Neural progenitor cell (in vitro differentiated cells): Measurements from ENCODE around the gene IFNAR2. TPM values are rescaled to one million over a fixed set of nuclear protein-coding genes. Genes with fewer than 3 reads are reported as not detected.

ENCODE experiments used
- DNase-seq: peaks from one replicate; pipeline ENCODE4 v3.0.0-alpha.2; 2016; ENCODE audit warnings: low spot score
- H2AFZ ChIP-seq: fragments of 200-600 bp; sonication (generic); replicated peaks from 2 replicates; pipeline ENCODE4 v1.6.1; 2016; ENCODE audit warnings: antibody characterized with exemption
- H3F3A ChIP-seq: fragments of 200-600 bp; sonication (generic); 2 replicates; pipeline ENCODE4 v1.6.1; 2016; ENCODE audit warnings: antibody characterized with exemption, low read depth
- H3K27ac ChIP-seq: fragments of 200-600 bp; sonication (generic); 2 replicates; pipeline ENCODE4 v1.5.1; 2016; ENCODE audit warnings: mild to moderate bottlenecking
- H3K27me3 ChIP-seq: fragments of 200-600 bp; sonication (generic); 2 replicates; pipeline ENCODE4 v1.6.1; 2016; ENCODE audit warnings: mild to moderate bottlenecking, moderate library complexity
- H3K36me3 ChIP-seq: fragments of 200-600 bp; sonication (generic); 2 replicates; pipeline ENCODE4 v1.5.1; 2016
- H3K4me1 ChIP-seq: fragments of 200-600 bp; sonication (generic); 2 replicates; pipeline ENCODE4 v1.6.1; 2016; ENCODE audit warnings: mixed run types
- H3K4me2 ChIP-seq: fragments of 200-600 bp; sonication (generic); 2 replicates; pipeline ENCODE4 v1.6.1; 2016
- H3K4me3 ChIP-seq: fragments of 200-600 bp; sonication (generic); 2 replicates; pipeline ENCODE4 v1.5.1; 2016
- H3K79me2 ChIP-seq: fragments of 200-600 bp; sonication (generic); 2 replicates; pipeline ENCODE4 v1.6.1; 2016; ENCODE audit warnings: low read depth
- H3K9ac ChIP-seq: fragments of 200-600 bp; sonication (generic); 2 replicates; pipeline ENCODE4 v1.6.1; 2016
- H3K9me3 ChIP-seq: fragments of 200-600 bp; sonication (generic); 2 replicates; pipeline ENCODE4 v1.5.1; 2016; ENCODE audit warnings: low read depth
- H4K20me1 ChIP-seq: fragments of 200-600 bp; sonication (generic); 2 replicates; pipeline ENCODE4 v1.6.1; 2016; ENCODE audit warnings: low read depth
- H3K27ac Mint-ChIP-seq: 3 replicates; pipeline ENCODE4 v1.8.0; 2021; ENCODE audit warnings: mixed read lengths
- H3K27me3 Mint-ChIP-seq: 2 replicates; pipeline ENCODE4 v1.8.0; 2022; ENCODE audit warnings: low read depth, mild to moderate bottlenecking, inconsistent platforms, moderate library complexity, mixed read lengths; ENCODE audit not compliant: insufficient read depth
- H3K36me3 Mint-ChIP-seq: 3 replicates; pipeline ENCODE4 v1.8.0; 2021; ENCODE audit warnings: mixed read lengths
- H3K4me1 Mint-ChIP-seq: 3 replicates; pipeline ENCODE4 v1.8.0; 2021; ENCODE audit warnings: mixed read lengths
- H3K4me3 Mint-ChIP-seq: 3 replicates; pipeline ENCODE4 v1.8.0; 2021; ENCODE audit warnings: mild to moderate bottlenecking, moderate library complexity, mixed read lengths
- H3K9me3 Mint-ChIP-seq: 3 replicates; pipeline ENCODE4 v1.8.0; 2020; ENCODE audit warnings: mixed read lengths
- CTCF ChIP-seq: fragments of 200-600 bp; sonication (generic); IDR thresholded peaks from 2 replicates; pipeline ENCODE4 v1.5.1; 2017; ENCODE audit warnings: antibody characterized with exemption, mild to moderate bottlenecking
- EZH2 ChIP-seq: fragments of 200-600 bp; sonication (generic); IDR thresholded peaks from 2 replicates; pipeline ENCODE4 v1.6.1; 2017; ENCODE audit warnings: antibody characterized with exemption, mild to moderate bottlenecking, moderate library complexity
- EZH2phosphoT487 ChIP-seq: fragments of 200-600 bp; sonication (generic); IDR thresholded peaks from 2 replicates; pipeline ENCODE4 v1.6.1; 2017; ENCODE audit warnings: antibody characterized with exemption
- total RNA-seq: library from RNA; depleted of rRNA; stranded (reverse); fragments of >200 nt; gene quantifications from 2 replicates; pipeline ENCODE4 v1.2.3, GENCODE V29; 2015; ENCODE audit warnings: low replicate concordance

The IFNAR2 gene
- total RNA-seq, 1 donor from 2014 or later, result 15.8 TPM

GRCh38 chr21:33231526-33231925, 1.8 kb downstream of the IFNAR2 start:
- H4K20me1 ChIP-seq, result peaks cover 28% of the 10 kb centered on the region
- Mint-ChIP-seq H3K36me3 (peaks cover 20% of the 10 kb centered on the region), H3K4me3 (peak overlapping the region; percentile 92), H3K9me3 (peaks cover 12% of the 10 kb centered on the region), H3K4me1 (peaks cover 19% of the 10 kb centered on the region), H3K27ac (no peak overlapping the region), H3K27me3 (peaks cover 12% of the 10 kb centered on the region)
- H3K4me1 ChIP-seq, result peaks cover 12% of the 10 kb centered on the region
- H3K27ac ChIP-seq, result no peak overlapping the region
- peak overlapping the region; percentile 92 for H3K4me3 ChIP-seq
- DNase-seq, result no peak
- TF ChIP-seq EZH2phosphoT487, result no peak
- TF ChIP-seq CTCF, result no peak
- TF ChIP-seq EZH2, result no peak
- peaks cover 10% of the 10 kb centered on the region for H3K27me3 ChIP-seq
- no peaks in the 10 kb centered on the region for H3K9me3 ChIP-seq
- peaks cover 13% of the 10 kb centered on the region for H3F3A ChIP-seq
- H3K4me2 ChIP-seq, result peak overlapping the region; percentile 81
- no peaks in the 10 kb centered on the region for H3K36me3 ChIP-seq
- no peak overlapping the region for H2AFZ ChIP-seq
- no peak overlapping the region for H3K9ac ChIP-seq
- H3K79me2 ChIP-seq, result peaks cover 42% of the 10 kb centered on the region

GRCh38 chr21:33232291-33233034, 2.7 kb downstream of the IFNAR2 start:
- peaks cover 19% of the 10 kb centered on the region for H3K4me1 Mint-ChIP-seq
- H3K9me3 Mint-ChIP-seq, result peaks cover 18% of the 10 kb centered on the region
- peak overlapping the region; percentile 81 for H3K4me2 ChIP-seq
- no peak overlapping the region for H3K9ac ChIP-seq
- peaks cover 12% of the 10 kb centered on the region for H3K4me1 ChIP-seq
- H3K36me3 Mint-ChIP-seq, result peaks cover 27% of the 10 kb centered on the region
- H4K20me1 ChIP-seq, result peaks cover 28% of the 10 kb centered on the region
- no peak overlapping the region for H3K27ac ChIP-seq
- peaks cover 10% of the 10 kb centered on the region for H3K27me3 ChIP-seq
- H3K9me3 ChIP-seq, result no peaks in the 10 kb centered on the region
- H3F3A ChIP-seq, result peaks cover 13% of the 10 kb centered on the region
- no peak for TF ChIP-seq EZH2phosphoT487
- peaks cover 42% of the 10 kb centered on the region for H3K79me2 ChIP-seq
- no peak overlapping the region for H2AFZ ChIP-seq
- H3K4me3 Mint-ChIP-seq, result no peak overlapping the region
- H3K27ac Mint-ChIP-seq, result no peak overlapping the region
- no peak for DNase-seq
- peaks cover 9% of the 10 kb centered on the region for H3K27me3 Mint-ChIP-seq
- H3K4me3 ChIP-seq, result no peak overlapping the region
- no peaks in the 10 kb centered on the region for H3K36me3 ChIP-seq

DNA sequence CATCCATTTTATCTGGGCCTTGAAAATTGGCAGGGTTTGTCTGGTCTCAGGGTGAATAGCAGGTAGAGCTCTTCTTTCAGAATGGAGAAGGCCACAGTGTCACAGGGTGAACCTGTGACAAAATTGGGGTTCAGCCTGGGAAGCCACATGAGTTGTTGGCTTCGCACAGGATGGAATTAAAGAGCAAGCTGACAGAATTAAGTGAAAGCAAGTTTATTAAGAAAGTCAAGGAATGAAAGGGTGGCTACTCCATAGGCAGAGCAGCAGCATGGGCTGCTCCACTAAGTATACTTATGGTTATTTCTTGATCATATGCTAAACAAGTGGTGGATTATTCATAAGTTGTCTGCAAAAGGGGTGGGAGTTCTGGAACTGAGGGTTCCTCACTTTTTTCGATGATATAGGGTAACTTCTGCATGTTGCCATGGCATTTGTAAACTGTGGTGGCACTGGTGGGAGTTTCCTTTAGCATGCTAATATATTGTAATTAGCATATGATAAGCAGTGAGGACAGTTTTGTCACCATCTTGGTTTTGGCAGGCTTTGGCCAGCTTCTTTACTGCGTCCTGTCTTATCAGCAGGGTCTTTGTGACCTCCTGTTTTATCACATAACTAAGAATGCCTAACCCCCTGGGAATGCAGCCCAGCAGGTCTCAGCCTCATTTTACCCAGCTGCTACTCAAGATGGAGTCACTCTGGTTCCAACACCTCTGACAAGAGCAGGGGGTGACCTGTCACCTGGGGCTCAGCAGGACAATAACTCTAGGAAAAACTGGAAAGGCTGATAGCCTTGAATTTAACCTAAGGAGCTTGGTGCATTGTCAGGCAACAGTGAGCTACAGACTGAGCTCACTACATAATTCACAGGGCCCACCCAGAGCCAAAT, 5.1 kb downstream of the IFNAR2 start:
- Histone ChIP-seq H3K4me2 (no peak overlapping the region), H3K79me2 (peaks cover 42% of the 10 kb centered on the region), H3K9me3 (peaks cover 7% of the 10 kb centered on the region), H3K9ac (no peak overlapping the region), H3K36me3 (no peaks in the 10 kb centered on the region), H3K4me3 (no peak overlapping the region), H3K4me1 (peaks cover 12% of the 10 kb centered on the region), H3F3A (peaks cover 16% of the 10 kb centered on the region), H2AFZ (no peak overlapping the region), H3K27me3 (no peaks in the 10 kb centered on the region), H3K27ac (no peak overlapping the region), H4K20me1 (peaks cover 28% of the 10 kb centered on the region)
- no peak for DNase-seq
- peaks cover 11% of the 10 kb centered on the region for H3K4me1 Mint-ChIP-seq
- H3K9me3 Mint-ChIP-seq, result peaks cover 34% of the 10 kb centered on the region
- H3K27ac Mint-ChIP-seq, result no peak overlapping the region
- peaks cover 42% of the 10 kb centered on the region for H3K36me3 Mint-ChIP-seq
- H3K4me3 Mint-ChIP-seq, result no peak overlapping the region
- TF ChIP-seq EZH2 (no peak), CTCF (no peak), EZH2phosphoT487 (no peak)
- H3K27me3 Mint-ChIP-seq, result peaks cover 4% of the 10 kb centered on the region
